DND-41 (cell line): Measurements from ENCODE around the gene PPP1R14D.

ENCODE experiments used
- ATAC-seq: fragments of 200-7000 bp; cut with Tn5 transposase; 3 replicates; pipeline ENCODE4 v1.9.1; 2021; ENCODE audit warnings: low read depth; ENCODE audit not compliant: insufficient read depth
- DNase-seq: peaks from one replicate; pipeline ENCODE4 v3.0.0-alpha.2; 2020
- H2AFZ ChIP-seq: 2 replicates; pipeline ENCODE4 v1.6.0; 2012; ENCODE audit warnings: low read depth, low read length
- H3K27ac ChIP-seq: 2 replicates; pipeline ENCODE4 v1.5.1; 2012; ENCODE audit warnings: low read length, inconsistent platforms
- H3K27me3 ChIP-seq: fragments of 200-600 bp; sonication (generic); 2 replicates; pipeline ENCODE4 v1.6.0; 2012; ENCODE audit warnings: low read length, mild to moderate bottlenecking, inconsistent platforms; ENCODE audit not compliant: insufficient read depth, poor library complexity
- H3K36me3 ChIP-seq: 2 replicates; pipeline ENCODE4 v1.5.1; 2012; ENCODE audit warnings: low read length, inconsistent platforms; ENCODE audit not compliant: insufficient read depth
- H3K4me1 ChIP-seq: 2 replicates; pipeline ENCODE4 v1.5.1; 2012; ENCODE audit warnings: mild to moderate bottlenecking, low read length; ENCODE audit not compliant: insufficient read depth
- H3K4me2 ChIP-seq: 2 replicates; pipeline ENCODE4 v1.6.0; 2012; ENCODE audit warnings: mild to moderate bottlenecking, moderate library complexity, low read length, inconsistent platforms; ENCODE audit not compliant: insufficient read depth
- H3K4me3 ChIP-seq, 2 experiments: fragments of 200-600 bp in 1 of 2; shearing (Covaris generic) in 1 of 2; 2 replicates each; pipeline ENCODE4 v1.5.1; 2012 to 2016; ENCODE audit warnings: inconsistent platforms in 2 of 2, low read length in 2 of 2, mild to moderate bottlenecking in 2 of 2, low read depth in 1 of 2, moderate library complexity in 1 of 2
- H3K79me2 ChIP-seq: 2 replicates; pipeline ENCODE4 v1.6.0; 2012; ENCODE audit warnings: low read length, inconsistent platforms; ENCODE audit not compliant: insufficient read depth
- H3K9ac ChIP-seq: 2 replicates; pipeline ENCODE4 v1.6.0; 2012; ENCODE audit warnings: low read depth, mild to moderate bottlenecking, inconsistent platforms, low read length, moderate library complexity
- H3K9me3 ChIP-seq: 2 replicates; pipeline ENCODE4 v1.5.1; 2012; ENCODE audit warnings: low read length, moderate library complexity, mild to moderate bottlenecking, inconsistent platforms; ENCODE audit not compliant: insufficient read depth, severe bottlenecking
- H4K20me1 ChIP-seq: 2 replicates; pipeline ENCODE4 v1.6.0; 2012; ENCODE audit warnings: low read length; ENCODE audit not compliant: insufficient read depth
- CTCF ChIP-seq: IDR thresholded peaks from 2 replicates; pipeline ENCODE4 v1.5.1; 2012; ENCODE audit warnings: borderline replicate concordance, low read length, moderate library complexity, mild to moderate bottlenecking; ENCODE audit not compliant: poor library complexity, severe bottlenecking; ENCODE audit errors: extremely low read depth
- EZH2 ChIP-seq: IDR thresholded peaks from 3 replicates; pipeline ENCODE4 v1.6.1; 2012; ENCODE audit warnings: borderline replicate concordance, low read depth, mild to moderate bottlenecking, moderate library complexity, low read length, inconsistent platforms; ENCODE audit not compliant: severe bottlenecking

PPP1R14D gene

GRCh38 chr15:40766194-40766815, 62.2 kb downstream of the PPP1R14D start:
- ATAC-seq (no peak), DNase-seq (no peak)
- no peak overlapping the region for H3K27ac ChIP-seq
- TF ChIP-seq EZH2, result no peak
- no peak for TF ChIP-seq CTCF
- peaks cover 19% of the 10 kb centered on the region for H3K36me3 ChIP-seq
- H3K9ac ChIP-seq, result no peak overlapping the region
- H4K20me1 ChIP-seq, result peaks cover 7% of the 10 kb centered on the region
- no peak overlapping the region for H3K4me2 ChIP-seq
- no peak overlapping the region for H3K4me3 ChIP-seq
- H3K4me1 ChIP-seq, result peaks cover 36% of the 10 kb centered on the region
- no peak overlapping the region for H2AFZ ChIP-seq
- no peaks in the 10 kb centered on the region for H3K79me2 ChIP-seq
- H3K27me3 ChIP-seq, result no peaks in the 10 kb centered on the region
- H3K9me3 ChIP-seq, result no peaks in the 10 kb centered on the region
